Measurements from ENCODE around the gene MAN1C1.

The MAN1C1 gene

GRCh38 chr1:25820247-25821111, 203.9 kb downstream of the MAN1C1 start:
- Histone ChIP-seq H3K27ac (ENCODE audit: low read length) (peak overlapping the region; percentile 37), H3K9me3 (ENCODE audit: insufficient read depth, low read length) (no peaks in the 10 kb centered on the region), H4K20me1 (ENCODE audit: insufficient read depth, low read length) (no peaks in the 10 kb centered on the region), H2AFZ (ENCODE audit: low read depth, low read length) (peak overlapping the region; percentile 4; the same call in 1 of the 2 replicates), H3K4me1 (ENCODE audit: low read length) (peaks cover 4% of the 10 kb centered on the region), H3K9ac (ENCODE audit: low read length) (peak overlapping the region; percentile 83), H3K4me2 (ENCODE audit: low read length) (peak overlapping the region; percentile 90), H3K27me3 (ENCODE audit: low read depth, low read length) (no peaks in the 10 kb centered on the region), H3K4me3 (ENCODE audit: low read length) (peak overlapping the region; percentile 92), H3K79me2 (ENCODE audit: low read length) (peaks cover 16% of the 10 kb centered on the region), H3K36me3 (replicated peaks; ENCODE audit: low read depth, low read length) (no peaks in the 10 kb centered on the region)
- no peak for TF ChIP-seq EZH2phosphoT487 (IDR thresholded peaks at IDR 0.05; ENCODE audit: low read depth)

GRCh38 chr1:25821112-25821476, 204.5 kb downstream of the MAN1C1 start:
- no peaks in the 10 kb centered on the region for H3K36me3 ChIP-seq (replicated peaks; ENCODE audit: low read depth, low read length)
- H3K4me2 ChIP-seq (ENCODE audit: low read length): peak overlapping the region; percentile 90
- peak overlapping the region; percentile 83 for H3K9ac ChIP-seq (ENCODE audit: low read length)
- no peaks in the 10 kb centered on the region for H3K27me3 ChIP-seq (ENCODE audit: low read depth, low read length)
- H3K9me3 ChIP-seq (ENCODE audit: insufficient read depth, low read length): no peaks in the 10 kb centered on the region
- peaks cover 16% of the 10 kb centered on the region for H3K79me2 ChIP-seq (ENCODE audit: low read length)
- no peak for TF ChIP-seq CTCF (IDR thresholded peaks at IDR 0.05; ENCODE audit: low read depth, low read length)
- TF ChIP-seq EZH2phosphoT487 (IDR thresholded peaks at IDR 0.05; ENCODE audit: low read depth): no peak
- H4K20me1 ChIP-seq (ENCODE audit: insufficient read depth, low read length): no peaks in the 10 kb centered on the region
- peak overlapping the region; percentile 92 for H3K4me3 ChIP-seq (ENCODE audit: low read length)
- H3K27ac ChIP-seq (ENCODE audit: low read length): peak overlapping the region; percentile 37; the same call in 1 of the 2 replicates
- H3K4me1 ChIP-seq (ENCODE audit: low read length): peaks cover 4% of the 10 kb centered on the region
- no peak overlapping the region for H2AFZ ChIP-seq (ENCODE audit: low read depth, low read length)

- Histone ChIP-seq H3K27ac (ENCODE audit: low read length) (no peak overlapping the region), H2AFZ (ENCODE audit: low read depth, low read length) (no peak overlapping the region), H4K20me1 (ENCODE audit: insufficient read depth, low read length) (no peaks in the 10 kb centered on the region), H3K9me3 (ENCODE audit: insufficient read depth, low read length) (no peaks in the 10 kb centered on the region), H3K9ac (ENCODE audit: low read length) (0 out of 2 replicates have a peak overlapping the region, but pooled peaks have one; percentile 83), H3K79me2 (ENCODE audit: low read length) (peaks cover 16% of the 10 kb centered on the region), H3K36me3 (replicated peaks; ENCODE audit: low read depth, low read length) (no peaks in the 10 kb centered on the region), H3K4me2 (ENCODE audit: low read length) (peak overlapping the region; percentile 90), H3K4me3 (ENCODE audit: low read length) (peak overlapping the region; percentile 92), H3K4me1 (ENCODE audit: low read length) (peaks cover 4% of the 10 kb centered on the region), H3K27me3 (ENCODE audit: low read depth, low read length) (no peaks in the 10 kb centered on the region)
- TF ChIP-seq CTCF (IDR thresholded peaks at IDR 0.05; ENCODE audit: low read depth, low read length): no peak
- TF ChIP-seq EZH2phosphoT487 (IDR thresholded peaks at IDR 0.05; ENCODE audit: low read depth): no peak
Measured at GRCh38 chr1:25821630-25822091, 205.1 kb downstream of the MAN1C1 start.

GRCh38 chr1:25825605-25826004, 209.0 kb downstream of the MAN1C1 start:
- Histone ChIP-seq H3K36me3 (replicated peaks; ENCODE audit: low read depth, low read length) (peaks cover 2% of the 10 kb centered on the region), H3K79me2 (ENCODE audit: low read length) (peaks cover 16% of the 10 kb centered on the region), H3K27ac (ENCODE audit: low read length) (no peak overlapping the region), H2AFZ (ENCODE audit: low read depth, low read length) (no peak overlapping the region), H3K9me3 (ENCODE audit: insufficient read depth, low read length) (no peaks in the 10 kb centered on the region), H4K20me1 (ENCODE audit: insufficient read depth, low read length) (no peaks in the 10 kb centered on the region), H3K4me1 (ENCODE audit: low read length) (no peaks in the 10 kb centered on the region; the same call in 1 of the 2 replicates), H3K27me3 (ENCODE audit: low read depth, low read length) (no peaks in the 10 kb centered on the region), H3K9ac (ENCODE audit: low read length) (no peak overlapping the region), H3K4me2 (ENCODE audit: low read length) (no peak overlapping the region), H3K4me3 (ENCODE audit: low read length) (no peak overlapping the region)
- TF ChIP-seq CTCF (IDR thresholded peaks at IDR 0.05; ENCODE audit: low read depth, low read length) (no peak), EZH2phosphoT487 (IDR thresholded peaks at IDR 0.05; ENCODE audit: low read depth) (no peak)

Data from OCI-LY3 (cell line).